GM12878 (cell line): ENCODE results near the gene UBE2E2. TPM values are rescaled to one million over a fixed set of nuclear protein-coding genes. Genes with fewer than 3 reads are reported as not detected.
A peak's percentile ranks its signal among the peaks of the same experiment; 100 is the strongest.

Experiments
- ATAC-seq: fragments of 200-7000 bp; cut with Tn5 transposase; 3 replicates; pipeline ENCODE4 v1.9.1; 2020; ENCODE audit warnings: mild to moderate bottlenecking, moderate library complexity
- BruUV-seq: library from RNA; stranded (reverse); fragments of 400-500 nt; replicated peaks from 2 replicates; lab custom pipeline; 2021; lab: Mats Ljungman, UMichigan
- CTCF ChIA-PET: fragments of 300-600 bp; sonication (Branson Sonifier 250); formaldehyde crosslinking; extraction: SDS; loops from one replicate; lab custom pipeline; 2021; ENCODE audit warnings: inconsistent platforms; lab: Yijun Ruan, JAX
- POLR2A ChIA-PET: fragments of 350-600 bp; formaldehyde crosslinking; extraction: SDS; loops from one replicate; lab custom pipeline; 2021; ENCODE audit warnings: inconsistent platforms; lab: Charles Lee
- RAD21 ChIA-PET: fragments of 300-600 bp; sonication (Branson Sonifier 250); formaldehyde crosslinking; loops from one replicate; lab custom pipeline; 2023; ENCODE audit warnings: antibody characterized with exemption; ENCODE audit not compliant: unreplicated experiment; lab: Charles Lee
- SMC1A ChIA-PET: fragments of 300-600 bp; sonication (Branson Sonifier 250); formaldehyde crosslinking; loops from one replicate; lab custom pipeline; 2023; ENCODE audit not compliant: unreplicated experiment, uncharacterized antibody; lab: Charles Lee
- DNase-seq: peaks from one replicate; pipeline ENCODE4 v3.0.0-alpha.2; 2011; ENCODE audit warnings: low read depth, low spot score
- FAIRE-seq: peaks from 3 replicates; lab custom pipeline; 2011; peaks lifted over from hg19 to GRCh38; lab: Jason Lieb, UNC
- H2AFZ ChIP-seq: 2 replicates; pipeline ENCODE4 v1.6.0; 2011; ENCODE audit warnings: low read depth, low read length, control low read depth; ENCODE audit not compliant: control insufficient read depth
- H3K27ac ChIP-seq: 2 replicates; pipeline ENCODE4 v1.5.1; 2011; ENCODE audit warnings: control low read depth; ENCODE audit not compliant: control insufficient read depth, insufficient read depth
- H3K27me3 ChIP-seq, 2 experiments: replicated peaks in 1 of 2; 2 replicates each; pipeline versions ENCODE4 v1.6.0 to v1.6.1; 2011; ENCODE audit warnings: low read length in 1 of 2; ENCODE audit not compliant: control insufficient read depth in 2 of 2, insufficient read depth in 2 of 2
- H3K36me3 ChIP-seq, 2 experiments: 2 replicates each; pipeline ENCODE4 v1.5.1; 2011; ENCODE audit warnings: low read length in 1 of 2; ENCODE audit not compliant: control insufficient read depth in 2 of 2, insufficient read depth in 2 of 2
- H3K4me1 ChIP-seq: 2 replicates; pipeline ENCODE4 v1.6.1; 2011; ENCODE audit warnings: mild to moderate bottlenecking, low read length, moderate library complexity, mixed read lengths; ENCODE audit not compliant: control insufficient read depth, insufficient read depth
- H3K4me2 ChIP-seq: 2 replicates; pipeline ENCODE4 v1.6.0; 2011; ENCODE audit warnings: control low read depth; ENCODE audit not compliant: control insufficient read depth, insufficient read depth
- H3K4me3 ChIP-seq: fragments of 200-600 bp; sonication (generic); 2 replicates; pipeline ENCODE4 v1.5.1; 2016
- H3K79me2 ChIP-seq: 2 replicates; pipeline ENCODE4 v1.6.0; 2011; ENCODE audit warnings: low read length; ENCODE audit not compliant: control insufficient read depth, insufficient read depth
- H3K9ac ChIP-seq: 2 replicates; pipeline ENCODE4 v1.8.0; 2011; ENCODE audit warnings: low read length, control low read depth, mixed read lengths; ENCODE audit not compliant: control insufficient read depth, insufficient read depth
- H3K9me3 ChIP-seq: replicated peaks from 3 replicates; pipeline ENCODE4 v1.5.1; 2011; ENCODE audit warnings: mild to moderate bottlenecking, low read length; ENCODE audit not compliant: control insufficient read depth, insufficient read depth
- H4K20me1 ChIP-seq: 2 replicates; pipeline ENCODE4 v1.6.0; 2011; ENCODE audit not compliant: control insufficient read depth, insufficient read depth
- FOXK2 ChIP-seq: fragments of 450-650 bp; IDR thresholded peaks from 2 replicates; pipeline ENCODE4 v1.6.1; 2017; ENCODE audit warnings: mild to moderate bottlenecking, moderate library complexity
- HDGF ChIP-seq: fragments of 450-650 bp; IDR thresholded peaks from 2 replicates; pipeline ENCODE4 v1.6.1; 2016; ENCODE audit warnings: antibody characterized with exemption
- NBN ChIP-seq: fragments of 450-650 bp; IDR thresholded peaks from 2 replicates; pipeline ENCODE4 v1.6.1; 2016
- PKNOX1 ChIP-seq: fragments of 450-650 bp; IDR thresholded peaks from 2 replicates; pipeline ENCODE4 v1.6.1; 2016; ENCODE audit warnings: mild to moderate bottlenecking
- ZNF24 ChIP-seq: fragments of 450-650 bp; IDR thresholded peaks from 2 replicates; pipeline ENCODE4 v1.6.1; 2017; ENCODE audit warnings: antibody characterized with exemption, mild to moderate bottlenecking
- WGBS: methylation state at CpG from one replicate; pipeline ENCODE4 v1.1.6; 2016; ENCODE audit warnings: low lambda C conversion rate; ENCODE audit not compliant: insufficient replicate concordance, insufficient coverage; ENCODE audit errors: missing lambda C conversion rate; 5-methylcytosine and 5-hydroxymethylcytosine counted together
- in situ Hi-C: fragments of 300-500 bp; cut with MboI; formaldehyde crosslinking; loops from 9 replicates; pipeline ENCODE4 v1.14.3; 2018; ENCODE audit warnings: mixed read lengths
- intact Hi-C: fragments of 100-400 bp; cut with micrococcal nuclease; formaldehyde crosslinking; loops from one replicate; pipeline ENCODE4 v1.14.2; 2022; ENCODE audit not compliant: unreplicated experiment
- polyA plus RNA-seq, 11 experiments: library from polyadenylated mRNA; depleted of rRNA in 4 of 11; unstranded in 6 of 11; stranded (reverse) in 5 of 11; fragments of >200 nt; fragmentation: Nextera tagmentation in 4 of 11; fragmentation: Illumina TruSeq in 1 of 11; extraction: Ambion mirVana in 4 of 11; extraction: Trizol in 1 of 11; gene quantifications; 1 replicate in 1 of 11; 2 replicates in 10 of 11; pipeline versions ENCODE4 v1.2.1 to v1.2.3, GENCODE V29; 2011 to 2016; ENCODE audit warnings: inconsistent platforms in 2 of 11, missing spikeins in 2 of 11, low read depth in 1 of 11
- total RNA-seq, 4 experiments: library from RNA; depleted of rRNA in 3 of 4; stranded (reverse); fragments of >200 nt in 3 of 4; fragmentation: Illumina TruSeq in 1 of 4; extraction: Trizol in 1 of 4; gene quantifications; 2 replicates each; pipeline versions ENCODE4 v1.2.1 to v1.2.3, GENCODE V29; 2013 to 2021

UBE2E2 gene
- total and polyA plus RNA-seq, 10 of the 15 experiments (the other 5 are each of a cell fraction or from before 2014, with no cell fraction given), result 8.7 to 71.0 (median 36.4) TPM

- Histone ChIP-seq H4K20me1 (no peaks in the 10 kb centered on the region), H3K27ac (no peak overlapping the region), H3K4me1 (no peaks in the 10 kb centered on the region), H3K9me3 (no peaks in the 10 kb centered on the region), H3K4me2 (no peak overlapping the region), H3K9ac (no peak overlapping the region), H2AFZ (no peak overlapping the region), H3K36me3 (no peaks in the 10 kb centered on the region), H3K79me2 (peaks cover 74% of the 10 kb centered on the region), H3K4me3 (no peak overlapping the region), H3K27me3 (no peaks in the 10 kb centered on the region)
- FAIRE-seq, result no peak
- TF ChIP-seq ZNF24 (no peak), PKNOX1 (peak; percentile 31; the same call in 1 of the 2 replicates)
- in situ Hi-C loops, result no loop called here
- ChIA-PET RAD21 (no interaction called here), SMC1A (interaction anchor here (0.7 to 1.1 kb wide), 2 partner anchors 10 to 15 kb away, joined by 3 read pairs; no protein-coding TSS in a partner anchor), CTCF (no interaction called here), POLR2A (interaction anchor here (2.3 kb wide), 1 partner anchor 11 kb away, joined by 5 read pairs; no protein-coding TSS in a partner anchor)
- intact Hi-C loops, result loop anchor here (5.0 kb wide), 1 partner anchor 118 kb away; no protein-coding TSS in a partner anchor
- ATAC-seq, result no peak
- 5% methylated on average over 1 of the region's 1 CpG for WGBS
- no peak for DNase-seq
- BruUV-seq, result no TSS peak
These were observed 6.0 kb downstream of the UBE2E2 start for GRCh38 chr3:23209103-23209502.

DNA sequence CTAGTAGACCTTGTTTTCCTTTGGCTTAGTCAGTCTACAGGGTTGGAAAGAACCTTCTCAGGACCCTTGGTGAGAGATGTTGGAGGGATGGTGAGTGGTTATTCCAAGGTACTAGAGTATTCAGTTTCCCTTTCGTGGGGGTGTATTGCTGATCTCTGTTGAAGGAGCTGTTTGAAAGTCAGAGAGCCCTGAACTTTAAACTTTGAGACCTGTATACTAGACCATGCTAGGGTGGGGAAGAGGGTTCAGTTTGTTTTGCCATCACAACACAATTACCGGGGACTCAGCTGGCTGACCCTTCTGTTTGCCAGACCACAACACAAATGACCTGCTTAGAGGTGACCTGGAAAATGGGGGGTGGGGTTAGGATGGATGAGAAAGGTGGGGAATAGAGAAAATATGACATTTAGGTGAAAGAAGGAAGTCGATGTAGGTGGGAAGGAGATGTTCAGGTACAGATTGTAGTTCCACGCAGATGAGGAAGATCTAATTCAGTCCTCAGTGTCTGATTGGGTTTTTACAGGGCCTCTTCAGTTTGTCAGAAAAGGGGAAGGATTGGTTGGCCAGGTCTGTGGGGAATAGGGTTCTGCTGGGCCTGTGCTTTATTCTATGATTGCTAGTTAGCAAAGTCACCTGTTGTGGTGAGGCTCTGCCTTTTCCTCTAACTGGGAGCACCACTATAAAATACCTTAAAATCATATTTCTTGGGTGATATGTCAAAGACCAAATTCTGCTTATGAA is 6.8 kb downstream of the UBE2E2 start:
- BruUV-seq, result no TSS peak
- Histone ChIP-seq H3K4me3 (no peak overlapping the region), H3K9me3 (no peaks in the 10 kb centered on the region), H2AFZ (no peak overlapping the region), H3K4me2 (peak overlapping the region; percentile 41; the same call in 1 of the 2 replicates), H3K27ac (no peak overlapping the region), H3K79me2 (peaks cover 69% of the 10 kb centered on the region), H3K9ac (no peak overlapping the region), H4K20me1 (no peaks in the 10 kb centered on the region), H3K36me3 (no peaks in the 10 kb centered on the region; a peak in 1 of 4 replicates), H3K27me3 (no peaks in the 10 kb centered on the region), H3K4me1 (no peaks in the 10 kb centered on the region)
- 47% methylated on average over 4 of the region's 4 CpGs for WGBS
- in situ Hi-C loops (no loop called here), intact Hi-C loops (loop anchor here (5.0 kb wide), 1 partner anchor 117 kb away; no protein-coding TSS in a partner anchor)
- ChIA-PET POLR2A (no interaction called here), SMC1A (interaction anchor here (1.1 kb wide), 1 partner anchor 9 kb away, joined by 3 read pairs; no protein-coding TSS in a partner anchor), RAD21 (no interaction called here), CTCF (no interaction called here)
- ATAC-seq (peak; percentile 54), FAIRE-seq (no peak), DNase-seq (no peak)
- TF ChIP-seq FOXK2 (no peak), NBN (peak; percentile 23; the same call in 1 of the 2 replicates), HDGF (peak; percentile 34; the same call in 1 of the 2 replicates)
